ENCODE data around the gene HIPK2. TPM values are rescaled to one million over a fixed set of nuclear protein-coding genes. Genes with fewer than 3 reads are reported as not detected.

Gene HIPK2
- total RNA-seq, 1 donor from 2014 or later, result 47.2 TPM

DNA sequence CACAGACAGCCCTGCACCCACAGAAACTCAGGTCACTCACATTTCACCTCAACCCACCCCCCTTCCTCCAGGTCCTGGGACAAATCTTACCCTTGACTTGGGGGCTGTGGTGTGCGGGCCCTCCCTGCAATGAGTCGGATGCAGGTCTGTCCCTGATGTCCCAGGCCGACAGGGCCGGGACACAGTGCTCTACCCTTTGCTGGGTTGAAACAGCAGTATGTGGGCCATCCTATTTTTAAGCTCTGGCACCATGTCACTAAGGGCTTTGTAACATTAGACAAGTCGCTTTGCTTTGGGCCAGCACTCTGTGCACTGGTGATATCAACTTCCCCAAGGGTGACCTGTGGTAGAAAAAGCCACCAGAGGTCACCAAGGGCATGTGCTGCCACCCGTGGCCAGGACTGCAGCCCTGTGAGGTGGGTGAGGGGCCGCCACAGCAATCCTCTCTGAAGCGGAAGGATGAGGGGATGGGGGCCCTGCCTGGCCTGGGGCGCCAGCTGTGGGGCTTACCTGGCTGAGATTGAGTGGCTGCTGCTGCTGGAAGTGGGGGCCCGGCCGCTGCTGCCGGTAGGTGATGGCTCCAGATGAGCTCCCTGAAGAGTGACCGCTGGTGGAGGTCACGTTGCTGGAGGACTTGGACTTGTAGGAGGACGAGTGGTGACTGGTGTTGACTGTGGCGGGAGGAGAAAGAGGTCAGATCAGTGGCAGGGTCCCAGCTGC is 203.0 kb downstream of the HIPK2 start:
- Mint-ChIP-seq H3K27ac (ENCODE audit: unreplicated experiment) (no peak overlapping the region), H3K36me3 (ENCODE audit: low read depth, unreplicated experiment) (peaks cover 14% of the 10 kb centered on the region), H3K4me1 (ENCODE audit: unreplicated experiment) (no peaks in the 10 kb centered on the region), H3K4me3 (ENCODE audit: unreplicated experiment) (no peak overlapping the region), H3K27me3 (ENCODE audit: unreplicated experiment) (no peaks in the 10 kb centered on the region), H3K9me3 (ENCODE audit: unreplicated experiment) (no peaks in the 10 kb centered on the region)
- DNase-seq (ENCODE audit: low spot score), result no peak
- TF ChIP-seq, protein P1, sequence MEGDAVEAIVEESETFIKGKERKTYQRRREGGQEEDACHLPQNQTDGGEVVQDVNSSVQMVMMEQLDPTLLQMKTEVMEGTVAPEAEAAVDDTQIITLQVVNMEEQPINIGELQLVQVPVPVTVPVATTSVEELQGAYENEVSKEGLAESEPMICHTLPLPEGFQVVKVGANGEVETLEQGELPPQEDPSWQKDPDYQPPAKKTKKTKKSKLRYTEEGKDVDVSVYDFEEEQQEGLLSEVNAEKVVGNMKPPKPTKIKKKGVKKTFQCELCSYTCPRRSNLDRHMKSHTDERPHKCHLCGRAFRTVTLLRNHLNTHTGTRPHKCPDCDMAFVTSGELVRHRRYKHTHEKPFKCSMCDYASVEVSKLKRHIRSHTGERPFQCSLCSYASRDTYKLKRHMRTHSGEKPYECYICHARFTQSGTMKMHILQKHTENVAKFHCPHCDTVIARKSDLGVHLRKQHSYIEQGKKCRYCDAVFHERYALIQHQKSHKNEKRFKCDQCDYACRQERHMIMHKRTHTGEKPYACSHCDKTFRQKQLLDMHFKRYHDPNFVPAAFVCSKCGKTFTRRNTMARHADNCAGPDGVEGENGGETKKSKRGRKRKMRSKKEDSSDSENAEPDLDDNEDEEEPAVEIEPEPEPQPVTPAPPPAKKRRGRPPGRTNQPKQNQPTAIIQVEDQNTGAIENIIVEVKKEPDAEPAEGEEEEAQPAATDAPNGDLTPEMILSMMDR (IDR thresholded peaks at IDR 0.05; ENCODE audit: unreplicated experiment), result no peak

DNA sequence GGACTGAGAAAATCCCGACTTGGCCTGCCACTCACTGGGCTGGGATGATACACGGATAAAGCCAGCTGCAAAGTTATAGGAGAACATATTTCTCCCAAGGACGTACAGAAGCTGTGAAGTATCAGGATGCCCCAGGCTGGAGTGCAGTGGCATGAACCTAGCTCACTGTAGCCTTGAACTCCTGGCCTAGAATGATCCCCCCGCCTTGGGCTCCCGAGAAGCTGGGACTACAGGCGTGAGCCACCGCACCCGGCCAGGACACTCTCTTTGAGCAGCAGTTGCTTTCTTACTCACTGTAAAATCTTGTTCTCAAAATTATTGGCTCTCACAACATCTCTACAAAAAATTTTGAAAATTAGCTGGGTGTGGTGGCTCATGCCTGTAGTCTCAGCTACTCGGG is 203.9 kb downstream of the HIPK2 start:
- TF ChIP-seq, protein P1 (IDR thresholded peaks at IDR 0.05; ENCODE audit: unreplicated experiment), result no peak
- Mint-ChIP-seq H3K4me3 (ENCODE audit: unreplicated experiment) (no peak overlapping the region), H3K27ac (ENCODE audit: unreplicated experiment) (no peak overlapping the region), H3K36me3 (ENCODE audit: low read depth, unreplicated experiment) (peaks cover 18% of the 10 kb centered on the region), H3K4me1 (ENCODE audit: unreplicated experiment) (no peaks in the 10 kb centered on the region), H3K27me3 (ENCODE audit: unreplicated experiment) (no peaks in the 10 kb centered on the region), H3K9me3 (ENCODE audit: unreplicated experiment) (no peaks in the 10 kb centered on the region)
- no peak for DNase-seq (ENCODE audit: low spot score)

DNA sequence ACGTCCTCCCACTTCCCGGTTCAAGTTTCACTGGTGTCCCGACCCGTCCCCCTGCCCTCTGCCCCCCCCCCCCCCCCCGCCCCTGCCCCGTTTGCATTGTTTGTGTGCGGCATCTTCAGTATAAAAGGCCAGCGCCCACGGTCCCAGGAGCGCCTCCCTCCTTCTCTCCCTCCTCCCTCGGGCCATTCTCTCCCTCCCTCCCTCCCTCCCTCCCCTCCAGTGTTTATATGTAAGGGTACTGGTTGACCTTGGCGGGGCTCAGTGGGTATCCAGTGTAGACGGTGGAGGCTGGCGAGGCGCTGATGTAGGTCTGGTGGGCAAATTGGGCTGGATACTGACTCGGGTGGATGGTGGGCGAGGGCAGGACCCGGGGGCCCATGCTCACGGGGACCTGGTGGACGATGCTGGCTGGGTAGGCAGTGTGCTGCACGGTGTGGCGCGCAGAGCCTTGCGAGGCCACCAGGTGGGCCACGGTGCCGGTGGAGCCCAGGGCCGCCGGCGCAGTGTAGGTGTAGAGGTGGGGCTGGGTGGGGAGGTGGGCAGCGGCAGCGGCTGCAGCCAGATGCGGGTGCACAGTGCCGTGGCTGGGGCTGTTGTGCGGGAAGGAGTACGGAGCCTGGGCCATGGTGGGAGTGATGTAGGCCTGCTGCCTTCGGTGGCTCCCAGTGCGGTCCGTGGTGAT is 205.0 kb downstream of the HIPK2 start:
- DNase-seq (ENCODE audit: low spot score), result no peak
- H3K9me3 Mint-ChIP-seq (ENCODE audit: unreplicated experiment), result no peaks in the 10 kb centered on the region
- H3K36me3 Mint-ChIP-seq (ENCODE audit: low read depth, unreplicated experiment), result peaks cover 24% of the 10 kb centered on the region
- no peak overlapping the region for H3K27ac Mint-ChIP-seq (ENCODE audit: unreplicated experiment)
- peaks cover 5% of the 10 kb centered on the region for H3K4me1 Mint-ChIP-seq (ENCODE audit: unreplicated experiment)
- TF ChIP-seq, protein P1 (IDR thresholded peaks at IDR 0.05; ENCODE audit: unreplicated experiment), result no peak
- H3K27me3 Mint-ChIP-seq (ENCODE audit: unreplicated experiment), result peaks cover 2% of the 10 kb centered on the region
- no peak overlapping the region for H3K4me3 Mint-ChIP-seq (ENCODE audit: unreplicated experiment)

DNA sequence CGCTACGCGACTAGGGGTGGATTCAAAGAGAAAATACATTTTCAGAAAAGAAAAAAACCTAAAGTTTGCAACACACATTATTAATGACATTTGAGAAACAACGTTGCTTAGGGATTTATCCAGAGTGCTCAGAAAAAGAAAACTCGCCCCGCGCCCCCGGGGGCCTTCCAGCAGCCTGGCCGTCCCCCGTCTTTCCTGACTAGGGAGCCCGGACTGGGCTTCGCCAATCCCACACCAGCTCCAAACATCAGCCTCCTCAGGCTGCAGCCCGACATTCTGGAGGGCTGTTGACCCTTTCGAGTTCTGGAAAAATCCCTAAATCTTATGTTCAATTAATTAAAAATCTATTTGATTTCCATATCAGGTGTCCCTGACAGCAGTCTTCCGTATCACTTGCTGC is 205.7 kb downstream of the HIPK2 start:
- peaks cover 26% of the 10 kb centered on the region for H3K36me3 Mint-ChIP-seq (ENCODE audit: low read depth, unreplicated experiment)
- DNase-seq (ENCODE audit: low spot score), result no peak

More for the DNA sequence above, 205.7 kb downstream of the HIPK2 start:
- H3K4me1 Mint-ChIP-seq (ENCODE audit: unreplicated experiment), result peaks cover 8% of the 10 kb centered on the region
- peaks cover 2% of the 10 kb centered on the region for H3K27me3 Mint-ChIP-seq (ENCODE audit: unreplicated experiment)
- no peak overlapping the region for H3K27ac Mint-ChIP-seq (ENCODE audit: unreplicated experiment)
- no peaks in the 10 kb centered on the region for H3K9me3 Mint-ChIP-seq (ENCODE audit: unreplicated experiment)
- no peak overlapping the region for H3K4me3 Mint-ChIP-seq (ENCODE audit: unreplicated experiment)
- TF ChIP-seq, protein P1 (IDR thresholded peaks at IDR 0.05; ENCODE audit: unreplicated experiment), result no peak

Data from endothelial cell (in vitro differentiated cells).